ENCODE results near the gene PHF19. TPM values are rescaled to one million over a fixed set of nuclear protein-coding genes. Genes with fewer than 3 reads are reported as not detected.

Gene PHF19
- total RNA-seq, 5 donors from 2014 or later (not counting 1 experiment from before 2014, with no cell fraction given), result 92.8 to 184 (median 166) TPM

DNA sequence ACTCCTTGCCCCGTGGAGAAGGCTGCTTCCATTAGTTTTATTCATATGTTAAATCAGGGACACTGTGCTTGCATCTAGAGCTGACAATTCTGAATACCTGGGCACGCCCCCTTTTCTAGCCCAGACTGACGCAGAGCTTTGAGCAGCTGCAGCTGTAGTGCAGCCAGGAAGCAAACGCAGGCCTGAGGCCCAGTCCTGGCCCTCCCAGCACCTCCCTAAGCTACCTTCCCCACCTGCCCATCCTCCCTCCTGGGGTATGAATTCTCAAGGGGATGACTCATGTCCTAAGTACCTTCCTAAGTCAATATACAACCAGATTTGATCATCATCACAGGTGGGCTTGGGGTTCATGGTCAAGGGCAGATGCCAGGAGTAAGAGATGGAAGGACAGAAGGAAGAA is 3.5 kb downstream of the PHF19 start:
- peak overlapping the region; percentile 84 to 90 for H3K27ac Mint-ChIP-seq
- peaks cover 57 to 65% (median 61%) of the 10 kb centered on the region in 3 donors for H3K4me1 Mint-ChIP-seq
- WGBS (ENCODE audit: insufficient coverage), result 61% methylated on average over 4 of the region's 4 CpGs
- no peak overlapping the region for H3K4me3 ChIP-seq (ENCODE audit: control insufficient read depth in 1 of 2, extremely low read depth in 1 of 2, low read length in 1 of 2)
- H3K36me3 ChIP-seq (ENCODE audit: control insufficient read depth in 2 of 2, extremely low read depth in 1 of 2, insufficient read depth in 1 of 2, low read length in 1 of 2), result peaks cover 0 to 32% of the 10 kb centered on the region in 2 donors
- DNase-seq, result peak in 3 of 35 experiments; percentile 18 to 34 (median 27)
- no peaks in the 10 kb centered on the region for H3K27me3 ChIP-seq (replicated peaks in 1 of 2; ENCODE audit: control insufficient read depth in 2 of 2, extremely low read depth in 1 of 2, insufficient read depth in 2 of 2, low read length in 1 of 2)
- CTCF ChIA-PET, result interaction anchor here in 1 of 2 donors (1.1 to 1.9 kb wide), 3 partner anchors 48 to 64 kb away, joined by 3 to 8 read pairs (median 8); no protein-coding TSS in a partner anchor
- no peaks in the 10 kb centered on the region for H3K27me3 Mint-ChIP-seq
- peaks cover 17 to 59% of the 10 kb centered on the region in 2 experiments for H3K4me1 ChIP-seq (ENCODE audit: control insufficient read depth in 1 of 2, extremely low read depth in 1 of 2, insufficient read depth in 2 of 2, low read length in 2 of 2)
- H3K36me3 Mint-ChIP-seq, result peaks cover 29% of the 10 kb centered on the region
- H3K9me3 ChIP-seq, result no peaks in the 10 kb centered on the region
- POLR2A ChIA-PET, result interaction anchor here (1.0 to 1.2 kb wide), 2 partner anchors 22 to 27 kb away, joined by 4 read pairs; no protein-coding TSS in a partner anchor
- peak overlapping the region; percentile 14 for H3K27ac ChIP-seq (ENCODE audit: low read length)
- no peak overlapping the region for H3K4me3 Mint-ChIP-seq
- H3K9me3 Mint-ChIP-seq, result no peaks in the 10 kb centered on the region
- no peak for ATAC-seq (replicated peaks in 1 of 4)

DNA sequence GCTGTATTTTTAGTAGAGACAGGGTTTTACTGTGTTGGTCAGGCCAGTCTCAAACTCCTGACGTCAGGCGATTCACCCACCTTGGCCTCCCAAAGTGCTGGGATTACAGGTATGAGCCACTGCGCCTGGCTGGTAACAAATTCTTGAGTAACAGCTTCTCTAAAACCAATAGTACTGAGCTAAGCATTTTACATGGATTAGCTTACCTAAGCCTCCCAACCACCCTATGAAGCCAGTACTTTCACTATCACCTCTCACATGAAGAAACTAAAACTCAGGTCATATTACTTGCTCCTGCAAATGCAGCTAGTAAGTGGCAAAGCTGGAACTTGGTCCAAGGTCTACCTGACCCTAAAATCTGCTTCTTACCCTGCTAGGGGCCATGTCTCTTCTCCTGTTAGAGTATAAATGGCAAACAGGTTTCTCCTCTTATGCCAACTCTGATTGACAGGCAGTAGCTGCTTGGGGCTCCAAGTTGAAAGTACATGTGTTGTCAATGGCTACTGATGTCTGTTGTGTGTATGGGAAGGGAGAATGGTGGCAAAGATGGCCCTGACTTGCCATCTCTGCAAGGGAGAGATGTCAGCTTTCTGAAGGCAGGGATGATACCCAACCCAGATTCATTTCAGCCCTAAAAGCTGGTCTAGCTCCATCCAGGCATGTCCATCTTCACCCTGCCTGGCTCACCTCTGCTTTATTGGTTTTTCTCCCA is 4.0 kb downstream of the PHF19 start:
- DNase-seq (peak in 1 of 35 experiments; percentile 29), ATAC-seq (replicated peaks in 1 of 4) (no peak)
- Mint-ChIP-seq H3K27me3 (no peaks in the 10 kb centered on the region), H3K36me3 (peaks cover 33% of the 10 kb centered on the region), H3K27ac (peak overlapping the region; percentile 84 to 90), H3K4me3 (no peak overlapping the region), H3K9me3 (no peaks in the 10 kb centered on the region), H3K4me1 (peaks cover 56 to 65% (median 61%) of the 10 kb centered on the region in 3 donors)
- H3K4me1 ChIP-seq (ENCODE audit: control insufficient read depth in 1 of 2, extremely low read depth in 1 of 2, insufficient read depth in 2 of 2, low read length in 2 of 2), result peaks cover 13 to 59% of the 10 kb centered on the region in 2 experiments
- 67% methylated on average over 1 of the region's 3 CpGs for WGBS (ENCODE audit: insufficient coverage)
- peaks cover 0 to 32% of the 10 kb centered on the region in 2 donors for H3K36me3 ChIP-seq (ENCODE audit: control insufficient read depth in 2 of 2, extremely low read depth in 1 of 2, insufficient read depth in 1 of 2, low read length in 1 of 2)
- no peak overlapping the region for H3K4me3 ChIP-seq (ENCODE audit: control insufficient read depth in 1 of 2, extremely low read depth in 1 of 2, low read length in 1 of 2)
- H3K27me3 ChIP-seq (replicated peaks in 1 of 2; ENCODE audit: control insufficient read depth in 2 of 2, extremely low read depth in 1 of 2, insufficient read depth in 2 of 2, low read length in 1 of 2), result no peaks in the 10 kb centered on the region
- ChIA-PET POLR2A (interaction anchor here (1.0 to 1.2 kb wide), 2 partner anchors 23 to 26 kb away, joined by 4 read pairs; no protein-coding TSS in a partner anchor), CTCF (interaction anchor here (0.6 to 1.9 kb wide), 7 partner anchors 19 to 322 kb away, joined by 3 to 8 read pairs (median 3); no protein-coding TSS in a partner anchor)
- H3K27ac ChIP-seq (ENCODE audit: low read length), result peak overlapping the region; percentile 14
- no peaks in the 10 kb centered on the region for H3K9me3 ChIP-seq

DNA sequence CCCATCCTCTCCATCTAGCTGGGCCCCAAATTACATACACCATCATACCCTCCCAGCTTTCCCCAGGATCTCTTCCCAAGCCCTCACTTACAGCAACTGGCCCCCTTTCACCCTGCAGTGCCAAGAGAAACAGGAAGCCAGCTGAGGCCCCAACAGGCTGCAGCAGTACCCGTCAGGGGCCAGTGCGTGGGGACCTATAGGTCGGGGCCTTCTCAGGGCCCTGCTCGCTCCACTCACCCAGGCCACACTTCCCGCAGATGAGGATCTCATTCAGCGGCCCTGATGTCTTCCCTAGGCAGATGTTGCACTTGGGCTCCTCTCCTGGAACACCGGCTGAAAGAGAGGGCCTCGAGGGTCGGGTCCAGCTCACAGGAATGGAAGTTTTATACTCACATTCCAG is 6.8 kb downstream of the PHF19 start:
- no peaks in the 10 kb centered on the region for H3K9me3 ChIP-seq
- ChIA-PET CTCF (interaction anchor here (0.7 to 3.9 kb wide), 3 partner anchors 62 to 171 kb away, joined by 4 to 39 read pairs (median 31); no protein-coding TSS in a partner anchor), POLR2A (interaction anchor here in 1 of 2 donors (0.7 kb wide), 1 partner anchor 61 kb away, joined by 3 read pairs; no protein-coding TSS in a partner anchor)
- Mint-ChIP-seq H3K4me1 (peaks cover 43 to 54% (median 48%) of the 10 kb centered on the region in 3 donors), H3K27me3 (no peaks in the 10 kb centered on the region), H3K4me3 (no peak overlapping the region), H3K36me3 (peaks cover 44% of the 10 kb centered on the region), H3K27ac (peak overlapping the region; percentile 63 to 84), H3K9me3 (no peaks in the 10 kb centered on the region)
- 89% methylated on average over 7 of the region's 9 CpGs for WGBS (ENCODE audit: insufficient coverage)
- H3K36me3 ChIP-seq (ENCODE audit: control insufficient read depth in 2 of 2, extremely low read depth in 1 of 2, insufficient read depth in 1 of 2, low read length in 1 of 2), result peaks cover 10 to 51% of the 10 kb centered on the region in 2 donors
- no peak overlapping the region for H3K4me3 ChIP-seq (ENCODE audit: control insufficient read depth in 1 of 2, extremely low read depth in 1 of 2, low read length in 1 of 2)
- H3K27me3 ChIP-seq (replicated peaks in 1 of 2; ENCODE audit: control insufficient read depth in 2 of 2, extremely low read depth in 1 of 2, insufficient read depth in 2 of 2, low read length in 1 of 2), result no peaks in the 10 kb centered on the region
- peaks cover 9 to 41% of the 10 kb centered on the region in 2 experiments for H3K4me1 ChIP-seq (ENCODE audit: control insufficient read depth in 1 of 2, extremely low read depth in 1 of 2, insufficient read depth in 2 of 2, low read length in 2 of 2)
- H3K27ac ChIP-seq (ENCODE audit: low read length), result peak overlapping the region; percentile 76
- ATAC-seq (replicated peaks in 1 of 4) (no peak), DNase-seq (no peak)

DNA sequence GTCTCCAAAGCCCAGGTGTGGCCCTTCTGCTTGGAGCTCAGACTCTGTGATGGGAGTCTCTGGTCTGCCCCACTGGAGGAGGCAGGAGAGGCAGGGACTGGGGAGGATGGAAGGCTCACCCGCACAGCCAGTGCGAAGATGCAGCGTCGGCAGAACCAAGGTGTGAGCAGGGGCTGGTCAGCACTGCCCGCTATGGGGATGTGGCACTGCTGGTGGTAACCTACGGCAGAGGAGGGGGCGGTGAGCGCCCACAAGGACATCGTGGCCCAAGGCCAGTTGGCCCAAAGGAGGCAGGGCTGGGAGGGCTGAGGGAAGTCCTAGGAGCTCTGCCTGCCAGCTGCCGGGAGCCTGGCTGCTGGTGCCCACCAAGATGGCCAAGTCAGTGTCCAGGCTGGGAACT is 7.3 kb downstream of the PHF19 start:
- H3K4me1 Mint-ChIP-seq, result peaks cover 38 to 52% (median 46%) of the 10 kb centered on the region in 3 donors
- peak overlapping the region; percentile 94 to 97 for H3K27ac Mint-ChIP-seq
- Histone ChIP-seq H3K4me1 (ENCODE audit: control insufficient read depth in 1 of 2, extremely low read depth in 1 of 2, insufficient read depth in 2 of 2, low read length in 2 of 2) (peaks cover 9 to 41% of the 10 kb centered on the region in 2 experiments), H3K9me3 (no peaks in the 10 kb centered on the region), H3K36me3 (ENCODE audit: control insufficient read depth in 2 of 2, extremely low read depth in 1 of 2, insufficient read depth in 1 of 2, low read length in 1 of 2) (peaks cover 12 to 56% of the 10 kb centered on the region in 2 donors), H3K27ac (ENCODE audit: low read length) (peak overlapping the region; percentile 76), H3K27me3 (replicated peaks in 1 of 2; ENCODE audit: control insufficient read depth in 2 of 2, extremely low read depth in 1 of 2, insufficient read depth in 2 of 2, low read length in 1 of 2) (no peaks in the 10 kb centered on the region), H3K4me3 (ENCODE audit: control insufficient read depth in 1 of 2, extremely low read depth in 1 of 2, low read length in 1 of 2) (no peak overlapping the region)
- H3K36me3 Mint-ChIP-seq, result peaks cover 47% of the 10 kb centered on the region
- peak overlapping the region in 1 of 3 donors; percentile 79 for H3K4me3 Mint-ChIP-seq
- no peaks in the 10 kb centered on the region for H3K9me3 Mint-ChIP-seq
- WGBS (ENCODE audit: insufficient coverage), result 90% methylated on average over 8 of the region's 10 CpGs
- no peaks in the 10 kb centered on the region for H3K27me3 Mint-ChIP-seq
- ATAC-seq (replicated peaks in 1 of 4) (no peak), DNase-seq (no peak)
- ChIA-PET CTCF (interaction anchor here (0.7 to 3.9 kb wide), 10 partner anchors 24 to 250 kb away, joined by 3 to 39 read pairs (median 4); no protein-coding TSS in a partner anchor), POLR2A (interaction anchor here in 1 of 2 donors (0.5 to 1.9 kb wide), 2 partner anchors 62 to 292 kb away, joined by 9 to 11 read pairs; no protein-coding TSS in a partner anchor)

DNA sequence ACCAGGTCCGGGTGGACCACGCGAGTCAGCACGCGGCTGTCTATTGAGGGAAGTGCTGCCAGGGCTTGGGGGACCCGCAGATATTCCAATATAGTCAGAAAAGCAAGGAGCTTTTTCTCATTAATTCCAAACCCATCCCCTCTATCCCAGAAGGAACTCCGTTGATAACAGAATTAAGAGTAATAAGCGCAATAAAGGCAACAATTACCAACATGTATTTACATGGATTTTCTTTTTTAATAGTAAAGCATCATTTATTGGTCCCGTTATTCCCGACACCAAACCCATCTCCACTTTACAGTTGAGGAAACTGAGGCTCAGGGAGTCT is 7.7 kb downstream of the PHF19 start:
- CTCF ChIA-PET, result interaction anchor here (0.7 to 3.9 kb wide), 18 partner anchors 21 to 252 kb away, joined by 3 to 39 read pairs (median 6); no protein-coding TSS in a partner anchor
- peak overlapping the region; percentile 76 for H3K27ac ChIP-seq (ENCODE audit: low read length)
- Mint-ChIP-seq H3K9me3 (no peaks in the 10 kb centered on the region), H3K4me3 (peak overlapping the region; percentile 79 to 89 (median 82)), H3K36me3 (peaks cover 44% of the 10 kb centered on the region), H3K27me3 (no peaks in the 10 kb centered on the region), H3K27ac (peak overlapping the region; percentile 94 to 97), H3K4me1 (peaks cover 34 to 48% (median 42%) of the 10 kb centered on the region in 3 donors)
- H3K27me3 ChIP-seq (replicated peaks in 1 of 2; ENCODE audit: control insufficient read depth in 2 of 2, extremely low read depth in 1 of 2, insufficient read depth in 2 of 2, low read length in 1 of 2), result no peaks in the 10 kb centered on the region
- 0% methylated on average over 5 of the region's 10 CpGs for WGBS (ENCODE audit: insufficient coverage)
- DNase-seq (no peak), ATAC-seq (replicated peaks in 1 of 4) (no peak)
- H3K36me3 ChIP-seq (ENCODE audit: control insufficient read depth in 2 of 2, extremely low read depth in 1 of 2, insufficient read depth in 1 of 2, low read length in 1 of 2), result peaks cover 12 to 55% of the 10 kb centered on the region in 2 donors
- POLR2A ChIA-PET, result interaction anchor here in 1 of 2 donors (0.5 to 1.9 kb wide), 3 partner anchors 23 to 293 kb away, joined by 3 to 11 read pairs (median 9); no protein-coding TSS in a partner anchor
- peaks cover 9 to 39% of the 10 kb centered on the region in 2 experiments for H3K4me1 ChIP-seq (ENCODE audit: control insufficient read depth in 1 of 2, extremely low read depth in 1 of 2, insufficient read depth in 2 of 2, low read length in 2 of 2)
- no peaks in the 10 kb centered on the region for H3K9me3 ChIP-seq
- H3K4me3 ChIP-seq (ENCODE audit: control insufficient read depth in 1 of 2, extremely low read depth in 1 of 2, low read length in 1 of 2), result peak overlapping the region; percentile 57 to 59

Measured in T-cell (primary cell).